ENCODE measurements around the gene NDUFS7.

The NDUFS7 gene

DNA sequence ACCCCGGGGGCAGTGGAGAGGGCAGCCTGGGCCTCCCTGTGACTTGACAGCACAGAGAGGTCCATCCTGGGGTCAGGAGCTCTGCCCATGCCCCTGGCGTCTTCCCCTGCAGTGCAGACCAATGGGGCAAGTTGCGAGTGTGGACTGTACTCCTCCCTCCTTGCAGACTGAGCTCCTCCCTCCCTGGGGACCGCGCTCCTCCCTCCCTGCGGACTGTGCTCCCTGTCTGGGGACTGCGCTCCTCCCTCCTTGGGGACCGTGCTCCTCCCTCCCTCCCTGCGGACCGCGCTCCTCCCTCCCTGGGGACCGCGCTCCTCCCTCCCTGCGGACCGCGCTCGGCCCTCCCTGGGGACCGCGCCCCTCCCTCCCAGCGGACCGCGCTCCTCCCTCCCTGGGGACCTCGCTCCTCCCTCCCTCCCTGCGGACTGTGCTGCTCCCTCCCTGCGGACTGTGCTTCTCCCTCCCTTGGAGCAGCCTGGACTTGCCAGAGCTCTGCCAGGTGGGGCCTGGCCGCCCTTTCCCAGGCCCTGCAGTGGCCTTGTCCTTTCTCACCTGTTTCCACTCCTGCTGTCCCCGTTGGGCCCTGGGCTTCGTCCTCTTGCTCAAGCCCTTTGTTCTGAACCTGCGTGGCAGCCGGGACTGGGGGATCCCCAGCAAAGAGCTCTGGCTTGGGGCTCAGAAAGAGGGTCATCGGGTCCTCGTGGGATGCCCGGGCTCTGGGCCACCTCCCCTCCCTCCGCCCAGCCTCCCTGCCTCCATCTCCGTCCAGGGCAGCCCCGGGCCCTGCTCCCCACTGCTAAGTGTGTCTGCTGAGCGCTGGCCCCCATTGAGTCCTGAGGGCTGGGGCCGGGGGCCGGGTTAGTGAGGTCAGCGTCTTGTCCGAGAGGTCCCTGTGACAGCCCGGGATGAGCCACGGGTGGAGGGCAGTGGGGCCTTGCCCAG is 10.8 kb downstream of the NDUFS7 start:
- DNase-seq (ENCODE audit: low spot score): no peak
- TF ChIP-seq, protein P1, sequence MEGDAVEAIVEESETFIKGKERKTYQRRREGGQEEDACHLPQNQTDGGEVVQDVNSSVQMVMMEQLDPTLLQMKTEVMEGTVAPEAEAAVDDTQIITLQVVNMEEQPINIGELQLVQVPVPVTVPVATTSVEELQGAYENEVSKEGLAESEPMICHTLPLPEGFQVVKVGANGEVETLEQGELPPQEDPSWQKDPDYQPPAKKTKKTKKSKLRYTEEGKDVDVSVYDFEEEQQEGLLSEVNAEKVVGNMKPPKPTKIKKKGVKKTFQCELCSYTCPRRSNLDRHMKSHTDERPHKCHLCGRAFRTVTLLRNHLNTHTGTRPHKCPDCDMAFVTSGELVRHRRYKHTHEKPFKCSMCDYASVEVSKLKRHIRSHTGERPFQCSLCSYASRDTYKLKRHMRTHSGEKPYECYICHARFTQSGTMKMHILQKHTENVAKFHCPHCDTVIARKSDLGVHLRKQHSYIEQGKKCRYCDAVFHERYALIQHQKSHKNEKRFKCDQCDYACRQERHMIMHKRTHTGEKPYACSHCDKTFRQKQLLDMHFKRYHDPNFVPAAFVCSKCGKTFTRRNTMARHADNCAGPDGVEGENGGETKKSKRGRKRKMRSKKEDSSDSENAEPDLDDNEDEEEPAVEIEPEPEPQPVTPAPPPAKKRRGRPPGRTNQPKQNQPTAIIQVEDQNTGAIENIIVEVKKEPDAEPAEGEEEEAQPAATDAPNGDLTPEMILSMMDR (IDR thresholded peaks at IDR 0.05; ENCODE audit: extremely low read depth, insufficient read depth, missing control alignments): no peak
- in situ Hi-C loops (cut with MboI; ENCODE audit: low pct_unique_long_range_greater_than_20kb, low sequenced_read_pairs, unreplicated experiment): loop anchor here (25.0 kb wide), 1 partner anchor 107 kb away; the partner anchor contains the start of genes EFNA2 and FAM174C

DNA sequence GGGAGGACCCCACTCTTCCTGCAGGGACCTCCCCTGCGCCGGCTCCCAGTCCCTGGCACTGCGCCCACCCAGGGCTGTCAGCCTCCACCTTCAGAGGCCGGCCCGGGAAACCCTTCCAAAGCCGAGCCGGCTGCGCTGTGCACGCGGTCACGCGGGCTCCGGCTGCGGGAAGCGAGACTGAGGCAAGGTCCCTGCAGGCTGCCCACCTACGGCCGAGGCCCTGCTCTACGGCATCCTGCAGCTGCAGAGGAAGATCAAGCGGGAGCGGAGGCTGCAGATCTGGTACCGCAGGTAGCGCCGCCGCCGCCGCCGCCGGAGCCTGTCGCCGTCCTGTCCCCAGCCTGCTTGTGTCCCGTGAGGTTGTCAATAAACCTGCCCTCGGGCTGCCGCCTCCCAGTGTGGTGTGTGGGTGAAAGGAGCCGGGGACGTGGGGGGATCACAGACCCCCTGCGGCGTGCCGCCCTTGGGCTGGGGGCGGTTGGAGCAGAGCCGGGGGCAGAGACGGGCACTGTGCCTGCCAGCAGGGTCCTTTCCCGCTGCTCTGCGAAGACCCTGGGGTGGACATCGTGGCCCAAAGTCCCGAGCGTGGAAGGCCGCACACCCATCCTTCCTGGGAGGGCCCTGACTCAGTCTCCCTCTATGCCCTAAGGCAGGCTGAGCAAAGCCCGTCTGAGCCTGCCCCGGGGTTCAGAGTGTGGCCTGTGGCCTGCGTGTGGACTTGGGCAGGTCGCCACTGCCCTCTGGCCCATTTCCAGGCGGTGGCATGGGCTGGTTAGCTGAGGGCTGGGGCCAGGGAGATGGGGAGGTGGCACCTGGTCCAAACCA is 11.7 kb downstream of the NDUFS7 start:
- DNase-seq (ENCODE audit: low spot score): no peak
- in situ Hi-C loops (cut with MboI; ENCODE audit: low pct_unique_long_range_greater_than_20kb, low sequenced_read_pairs, unreplicated experiment): loop anchor here (25.0 kb wide), 1 partner anchor 108 kb away; the partner anchor contains the start of genes EFNA2 and FAM174C
- TF ChIP-seq, protein P1 (IDR thresholded peaks at IDR 0.05; ENCODE audit: extremely low read depth, insufficient read depth, missing control alignments): no peak

DNA sequence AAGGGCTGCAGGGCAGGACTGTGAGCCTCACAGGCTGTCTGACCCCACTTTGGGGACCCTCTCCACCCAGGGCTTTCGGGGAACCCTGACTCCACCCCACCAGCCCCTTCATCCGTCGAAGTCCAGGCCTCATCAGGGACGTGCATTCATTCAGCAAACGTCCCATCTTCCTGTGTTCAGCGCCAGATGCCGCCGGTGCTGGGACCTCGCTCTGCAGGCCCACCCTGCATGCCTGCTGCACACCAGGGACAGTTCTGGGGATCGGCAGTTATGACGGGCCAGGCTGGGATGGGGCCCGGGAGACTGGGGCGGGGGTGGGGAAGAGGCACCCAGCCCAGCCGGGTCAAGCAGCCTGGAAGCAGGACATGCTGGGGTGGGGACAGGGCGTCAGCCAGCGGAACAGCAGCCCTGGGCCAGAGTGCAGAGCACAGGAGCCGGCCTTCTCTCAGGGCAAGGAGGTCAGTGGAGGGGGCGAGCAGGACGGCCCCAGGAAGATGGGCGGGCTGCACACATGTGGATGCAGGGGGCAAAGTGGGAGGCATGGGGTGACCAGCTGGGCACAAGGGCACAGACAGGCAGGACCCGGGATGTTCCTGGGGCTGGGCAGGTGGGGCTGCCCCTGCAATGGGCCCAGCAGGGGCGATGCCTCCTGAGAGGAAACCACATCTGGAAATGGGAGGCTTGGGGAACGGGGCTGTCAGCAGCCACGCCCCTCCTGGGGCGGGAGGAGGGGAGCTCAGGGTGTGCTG is 12.5 kb downstream of the NDUFS7 start:
- TF ChIP-seq, protein P1 (IDR thresholded peaks at IDR 0.05; ENCODE audit: extremely low read depth, insufficient read depth, missing control alignments): no peak
- in situ Hi-C loops (cut with MboI; ENCODE audit: low pct_unique_long_range_greater_than_20kb, low sequenced_read_pairs, unreplicated experiment): loop anchor here (25.0 kb wide), 1 partner anchor 109 kb away; the partner anchor contains the start of genes EFNA2 and FAM174C
- no peak for DNase-seq (ENCODE audit: low spot score)

DNA sequence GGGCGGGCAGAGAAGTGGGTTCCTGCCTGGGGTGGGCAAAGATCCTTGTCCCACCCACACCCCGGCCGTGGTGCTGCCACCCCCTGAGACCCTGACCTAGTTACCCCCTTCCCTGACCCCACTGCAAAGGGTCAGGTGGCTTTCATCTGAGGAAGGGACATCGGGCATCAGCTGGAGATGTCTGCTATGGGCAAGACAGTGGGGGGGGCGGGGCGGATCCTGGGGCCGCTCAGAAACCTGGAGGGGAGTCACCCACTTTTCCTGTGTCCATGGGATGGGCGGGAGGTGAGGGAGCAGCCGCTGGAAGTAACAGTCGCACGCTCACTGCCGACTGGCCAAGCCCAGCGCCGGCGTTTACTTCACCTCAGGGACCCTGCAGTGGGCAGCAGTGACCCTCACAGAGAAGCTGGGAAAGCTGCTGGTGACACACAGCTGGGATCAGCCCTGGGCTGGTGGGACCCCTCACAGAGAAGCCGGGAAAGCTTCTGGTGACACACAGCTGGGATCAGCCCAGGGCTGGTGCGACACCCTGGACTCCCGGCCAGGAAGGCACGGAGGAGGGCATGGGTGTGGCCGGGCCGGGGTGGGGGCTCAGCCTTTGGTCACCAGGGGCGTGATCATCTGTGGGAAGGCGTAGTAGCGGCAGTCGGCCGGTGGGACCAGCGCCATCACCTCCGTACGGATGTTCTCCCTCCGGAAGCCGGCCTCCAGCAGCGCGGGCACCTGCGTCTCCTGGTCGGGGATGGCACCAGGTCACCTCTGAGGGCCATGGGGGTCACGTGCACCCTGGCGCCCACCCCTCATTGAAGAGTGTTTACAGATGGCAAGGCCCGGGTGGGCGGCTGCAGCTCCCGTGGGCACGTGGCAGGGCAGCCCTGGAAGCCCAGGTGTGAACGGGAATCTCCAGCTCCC is 13.3 kb downstream of the NDUFS7 start:
- TF ChIP-seq, protein P1 (IDR thresholded peaks at IDR 0.05; ENCODE audit: extremely low read depth, insufficient read depth, missing control alignments): no peak
- DNase-seq (ENCODE audit: low spot score): no peak
- in situ Hi-C loops (cut with MboI; ENCODE audit: low pct_unique_long_range_greater_than_20kb, low sequenced_read_pairs, unreplicated experiment): loop anchor here (25.0 kb wide), 1 partner anchor 110 kb away; the partner anchor contains the start of genes EFNA2 and FAM174C

DNA sequence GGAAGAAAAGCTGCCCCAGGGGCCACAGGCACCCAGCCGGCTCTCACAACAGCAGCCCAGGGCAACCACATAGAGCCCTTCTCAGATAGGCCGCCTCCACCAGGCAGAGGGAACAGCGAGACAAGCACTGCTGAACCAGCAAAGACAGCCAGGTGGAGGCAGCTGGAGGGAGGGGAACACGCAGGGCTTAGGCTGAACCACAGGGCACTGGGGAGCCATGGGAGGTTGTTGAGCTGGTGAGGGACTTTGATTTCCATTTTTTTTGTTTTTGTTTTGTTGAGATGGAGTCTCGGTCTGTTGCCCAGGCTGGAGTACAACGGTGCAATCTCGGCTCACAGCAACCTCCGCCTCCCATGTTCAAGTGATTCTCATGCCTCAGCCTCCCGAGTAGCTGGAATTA is 14.1 kb downstream of the NDUFS7 start:
- in situ Hi-C loops (cut with MboI; ENCODE audit: low pct_unique_long_range_greater_than_20kb, low sequenced_read_pairs, unreplicated experiment): loop anchor here (25.0 kb wide), 1 partner anchor 111 kb away; the partner anchor contains the start of genes EFNA2 and FAM174C
- DNase-seq (ENCODE audit: low spot score): no peak

More for the DNA sequence above, 14.1 kb downstream of the NDUFS7 start:
- TF ChIP-seq, protein P1 (IDR thresholded peaks at IDR 0.05; ENCODE audit: extremely low read depth, insufficient read depth, missing control alignments): no peak
